22Rv1 (cell line): ENCODE results near the gene BLMH.

Source experiments
- H3K27ac ChIP-seq: fragments of 450-650 bp; 2 replicates; pipeline ENCODE4 v1.5.1; 2017
- CTCF ChIP-seq: fragments of 450-650 bp; IDR thresholded peaks from 2 replicates; pipeline ENCODE4 v1.5.1; 2017; ENCODE audit warnings: mild to moderate bottlenecking
- ZFX ChIP-seq: fragments of 450-650 bp; IDR thresholded peaks from 2 replicates; pipeline ENCODE4 v1.6.1; 2017; ENCODE audit warnings: antibody characterized with exemption, borderline replicate concordance

BLMH gene

GRCh38 chr17:30318155-30318554, 26.4 kb upstream of the BLMH start:
- TF ChIP-seq ZFX, result no peak
- TF ChIP-seq CTCF, result no peak
- H3K27ac ChIP-seq, result no peak overlapping the region

GRCh38 chr17:30316736-30317135, 25.0 kb upstream of the BLMH start:
- no peak overlapping the region for H3K27ac ChIP-seq
- TF ChIP-seq ZFX (no peak), CTCF (no peak)

- H3K27ac ChIP-seq, result no peak overlapping the region
- TF ChIP-seq ZFX, result no peak
- no peak for TF ChIP-seq CTCF
Observed at GRCh38 chr17:30315106-30315505, 23.4 kb upstream of the BLMH start.

GRCh38 chr17:30314474-30314873, 22.7 kb upstream of the BLMH start:
- TF ChIP-seq ZFX, result no peak
- no peak for TF ChIP-seq CTCF
- H3K27ac ChIP-seq, result no peak overlapping the region

- no peak for TF ChIP-seq CTCF
- no peak for TF ChIP-seq ZFX
- H3K27ac ChIP-seq, result no peak overlapping the region
Observed at GRCh38 chr17:30312226-30312625, 20.5 kb upstream of the BLMH start.

- TF ChIP-seq ZFX (no peak), CTCF (no peak)
- no peak overlapping the region for H3K27ac ChIP-seq
Observed at GRCh38 chr17:30310562-30310961, 18.8 kb upstream of the BLMH start.

GRCh38 chr17:30309591-30309990, 17.8 kb upstream of the BLMH start:
- no peak overlapping the region for H3K27ac ChIP-seq
- TF ChIP-seq ZFX, result no peak
- TF ChIP-seq CTCF, result no peak
